HCT116 (cell line): ENCODE results near the gene ZNF516. TPM values are rescaled to one million over a fixed set of nuclear protein-coding genes. Genes with fewer than 3 reads are reported as not detected.

Experiments
- ATAC-seq: fragments of 200-7000 bp; cut with Tn5 transposase; 2 replicates; pipeline ENCODE4 v1.9.1; 2020; ENCODE audit warnings: mild to moderate bottlenecking, moderate library complexity
- BruUV-seq: library from RNA; stranded (reverse); fragments of 400-500 nt; replicated peaks from 2 replicates; lab custom pipeline; 2021; lab: Mats Ljungman, UMichigan
- CTCF ChIA-PET: fragments of 300-600 bp; sonication (Branson Sonifier 250); formaldehyde crosslinking; loops from one replicate; lab custom pipeline; 2021; ENCODE audit warnings: antibody characterized with exemption; lab: Charles Lee
- POLR2A ChIA-PET: fragments of 300-600, 350-600 bp; sonication (Branson Sonifier 250); formaldehyde crosslinking; loops from one replicate; lab custom pipeline; 2021; ENCODE audit warnings: antibody characterized with exemption; lab: Charles Lee
- RAD21 ChIA-PET, 2 experiments: fragments of 300-600 bp; sonication (Branson Sonifier 250); formaldehyde crosslinking; loops; one replicate each; lab custom pipeline; 2023; ENCODE audit warnings: low total read pairs in 2 of 2; ENCODE audit not compliant: uncharacterized antibody in 2 of 2, unreplicated experiment in 2 of 2, low non-redundant PET in 1 of 2; lab: Charles Lee
- DNase-seq: peaks from one replicate; pipeline ENCODE4 v3.0.0-alpha.2; 2010; ENCODE audit warnings: low read depth, low spot score
- H2AFZ ChIP-seq: fragments of 200-600 bp; shearing (Covaris generic), sonication (generic); 2 replicates; pipeline ENCODE4 v1.6.1; 2017; ENCODE audit warnings: low read depth, mixed run types, mixed read lengths, antibody characterized with exemption, low read length; ENCODE audit not compliant: poor library complexity, severe bottlenecking
- H3K27ac ChIP-seq: 2 replicates; pipeline ENCODE4 v1.5.1; 2012; ENCODE audit warnings: low read depth, low read length
- H3K27me3 ChIP-seq: fragments of 200-600 bp; sonication (generic); 2 replicates; pipeline ENCODE4 v1.6.1; 2016; ENCODE audit warnings: mixed run types, low read length, mixed read lengths; ENCODE audit not compliant: insufficient read depth
- H3K36me3 ChIP-seq, 2 experiments: fragments of 200-500 bp in 1 of 2; fragments of 200-600 bp in 1 of 2; sonication (Bioruptor generic) in 1 of 2; sonication (generic) in 1 of 2; 2 replicates each; pipeline versions ENCODE4 v1.5.1 to v1.6.1; 2014 to 2016; ENCODE audit warnings: low read length in 2 of 2, inconsistent platforms in 1 of 2, mixed read lengths in 1 of 2, mixed run types in 1 of 2; ENCODE audit not compliant: insufficient read depth in 2 of 2, control insufficient read depth in 1 of 2
- H3K4me1 ChIP-seq, 2 experiments: fragments of 200-600 bp in 1 of 2; sonication (generic) in 1 of 2; 2 replicates each; pipeline versions ENCODE4 v1.5.1 to v1.6.1; 2012 to 2017; ENCODE audit warnings: low read length in 2 of 2, inconsistent platforms in 1 of 2, mild to moderate bottlenecking in 1 of 2, mixed read lengths in 1 of 2, mixed run types in 1 of 2, moderate library complexity in 1 of 2; ENCODE audit not compliant: insufficient read depth in 2 of 2, control insufficient read depth in 1 of 2
- H3K4me2 ChIP-seq: fragments of 200-600 bp; sonication (generic); 2 replicates; pipeline ENCODE4 v1.6.1; 2017; ENCODE audit warnings: mixed run types, low read length, mixed read lengths
- H3K4me3 ChIP-seq, 2 experiments: fragments of 200-600 bp in 1 of 2; sonication (generic) in 1 of 2; replicated peaks in 1 of 2; 2 replicates each; pipeline ENCODE4 v1.5.1; 2011 to 2016; ENCODE audit warnings: low read length in 2 of 2, control low read depth in 1 of 2, low read depth in 1 of 2, mild to moderate bottlenecking in 1 of 2, mixed read lengths in 1 of 2, mixed run types in 1 of 2
- H3K79me2 ChIP-seq: fragments of 200-600 bp; sonication (generic); 2 replicates; pipeline ENCODE4 v1.6.1; 2017; ENCODE audit warnings: mild to moderate bottlenecking, mixed run types, low read length, moderate library complexity, mixed read lengths; ENCODE audit not compliant: insufficient read depth
- H3K9ac ChIP-seq: fragments of 200-600 bp; sonication (generic); 2 replicates; pipeline ENCODE4 v1.6.1; 2016; ENCODE audit warnings: low read length, mixed read lengths
- H3K9me2 ChIP-seq: fragments of 200-600 bp; sonication (generic), shearing (Covaris generic); 2 replicates; pipeline ENCODE4 v1.6.1; 2017; ENCODE audit warnings: mixed run types, mild to moderate bottlenecking, moderate library complexity; ENCODE audit not compliant: insufficient read depth
- H3K9me3 ChIP-seq, 2 experiments: fragments of 200-500 bp in 1 of 2; fragments of 200-600 bp in 1 of 2; sonication (Bioruptor generic) in 1 of 2; sonication (generic) in 1 of 2; 2 replicates each; pipeline ENCODE4 v1.6.1; 2014 to 2017; ENCODE audit warnings: low read length in 2 of 2, mixed read lengths in 2 of 2, inconsistent platforms in 1 of 2, low read depth in 1 of 2, mild to moderate bottlenecking in 1 of 2, mixed run types in 1 of 2, moderate library complexity in 1 of 2; ENCODE audit not compliant: control insufficient read depth in 1 of 2, insufficient read depth in 1 of 2
- H4K20me1 ChIP-seq: fragments of 200-600 bp; sonication (generic), shearing (Covaris generic); 2 replicates; pipeline ENCODE4 v1.6.1; 2017; ENCODE audit warnings: mixed run types, mild to moderate bottlenecking, moderate library complexity; ENCODE audit not compliant: insufficient read depth
- CBX3 ChIP-seq: IDR thresholded peaks from 2 replicates; pipeline ENCODE4 v1.6.1; 2012; ENCODE audit warnings: low read depth
- CEBPB ChIP-seq: IDR thresholded peaks from 2 replicates; pipeline ENCODE4 v1.6.1; 2012; ENCODE audit warnings: low read depth
- CTCF ChIP-seq, 3 experiments: fragments of 200-600 bp in 1 of 3; sonication (generic) in 1 of 3; IDR thresholded peaks in 2 of 3; conservative IDR thresholded peaks in 1 of 3; 2 replicates each; pipeline ENCODE4 v1.5.1; 2012 to 2017; ENCODE audit warnings: low read depth in 2 of 3, low read length in 2 of 3, antibody characterized with exemption in 1 of 3, borderline replicate concordance in 1 of 3, control low read depth in 1 of 3, mild to moderate bottlenecking in 1 of 3, mixed read lengths in 1 of 3, mixed run types in 1 of 3, moderate library complexity in 1 of 3; ENCODE audit not compliant: insufficient read depth in 1 of 3
- ELF1 ChIP-seq: IDR thresholded peaks from 2 replicates; pipeline ENCODE4 v1.6.1; 2012; ENCODE audit warnings: low read depth, borderline replicate concordance
- EZH2 ChIP-seq: fragments of 200-600 bp; sonication (generic); IDR thresholded peaks from 2 replicates; pipeline ENCODE4 v1.6.1; 2017; ENCODE audit warnings: antibody characterized with exemption, mixed run types
- FOSL1 ChIP-seq: IDR thresholded peaks from 2 replicates; pipeline ENCODE4 v1.6.1; 2012; ENCODE audit warnings: low read depth
- MAX ChIP-seq: IDR thresholded peaks from 2 replicates; pipeline ENCODE4 v1.6.1; 2012
- POLR2A ChIP-seq: IDR thresholded peaks from 2 replicates; pipeline ENCODE4 v1.7.0; 2011; ENCODE audit warnings: borderline replicate concordance; ENCODE audit not compliant: insufficient read depth, insufficient read length; ENCODE audit errors: extremely low read depth
- POLR2AphosphoS5 ChIP-seq: IDR thresholded peaks from 2 replicates; pipeline ENCODE4 v1.6.1; 2011; ENCODE audit warnings: mild to moderate bottlenecking, low read depth, low read length, moderate library complexity
- RAD21 ChIP-seq: IDR thresholded peaks from 2 replicates; pipeline ENCODE4 v1.6.1; 2012; ENCODE audit warnings: low read depth, mild to moderate bottlenecking
- SP1 ChIP-seq: IDR thresholded peaks from 2 replicates; pipeline ENCODE4 v1.6.1; 2012; ENCODE audit warnings: low read depth
- TCF7L2 ChIP-seq: IDR thresholded peaks from 2 replicates; pipeline ENCODE4 v1.7.0; 2011; ENCODE audit warnings: borderline replicate concordance, inconsistent platforms; ENCODE audit not compliant: insufficient read depth, insufficient read length; ENCODE audit errors: extremely low read depth
- YY1 ChIP-seq: IDR thresholded peaks from 2 replicates; pipeline ENCODE4 v1.6.1; 2011; ENCODE audit warnings: low read length, low read depth, moderate library complexity, mild to moderate bottlenecking; ENCODE audit not compliant: insufficient replicate concordance; ENCODE audit errors: extremely low read depth
- ZBTB33 ChIP-seq: IDR thresholded peaks from 2 replicates; pipeline ENCODE4 v1.6.1; 2011; ENCODE audit warnings: mild to moderate bottlenecking, low read length, moderate library complexity; ENCODE audit not compliant: insufficient replicate concordance; ENCODE audit errors: extremely low read depth
- ZFX ChIP-seq: fragments of 450-650 bp; IDR thresholded peaks from 2 replicates; pipeline ENCODE4 v1.6.1; 2017
- intact Hi-C: fragments of 100-400 bp; cut with micrococcal nuclease; formaldehyde crosslinking; loops from 2 replicates; pipeline ENCODE4 v1.10.0; 2022
- total RNA-seq: library from RNA; stranded (reverse); gene quantifications from one replicate; pipeline ENCODE4 v1.2.1, GENCODE V29; 2021; ENCODE audit not compliant: unreplicated experiment

Gene ZNF516
- total RNA-seq, 1 experiment from 2014 or later: 32.0 TPM

- TF ChIP-seq YY1 (no peak), MAX (no peak), CEBPB (no peak)
Measured at GRCh38 chr18:76369791-76370190, 125.3 kb downstream of the ZNF516 start (continued).

GRCh38 chr18:76368976-76369375 is 126.1 kb downstream of the ZNF516 start:
- Histone ChIP-seq H3K27me3 (no peaks in the 10 kb centered on the region), H2AFZ (no peak overlapping the region), H3K4me3 (no peak overlapping the region), H3K9ac (no peak overlapping the region), H3K9me2 (no peaks in the 10 kb centered on the region), H3K79me2 (no peaks in the 10 kb centered on the region), H4K20me1 (no peaks in the 10 kb centered on the region), H3K4me2 (no peak overlapping the region), H3K9me3 (no peaks in the 10 kb centered on the region), H3K27ac (no peak overlapping the region), H3K4me1 (peaks cover 0 to 4% of the 10 kb centered on the region in 2 experiments; a peak in 1 of 4 replicates), H3K36me3 (no peaks in the 10 kb centered on the region; a peak in 1 of 4 replicates)
- no peak for TF ChIP-seq CBX3
- POLR2A ChIA-PET: no interaction called here
- RAD21 ChIA-PET: no interaction called here
- ATAC-seq: no peak
- intact Hi-C loops: no loop called here
- CTCF ChIA-PET: no interaction called here
- DNase-seq: no peak
- no TSS peak for BruUV-seq

- no peaks in the 10 kb centered on the region for H3K79me2 ChIP-seq
- intact Hi-C loops: no loop called here
- no TSS peak for BruUV-seq
- H4K20me1 ChIP-seq: no peaks in the 10 kb centered on the region
- no peak overlapping the region for H3K27ac ChIP-seq
- no peak overlapping the region for H3K4me2 ChIP-seq
- no peak overlapping the region for H3K9ac ChIP-seq
- POLR2A ChIA-PET: no interaction called here
- no peaks in the 10 kb centered on the region for H3K27me3 ChIP-seq
- no peak overlapping the region for H3K4me3 ChIP-seq
- H3K36me3 ChIP-seq: no peaks in the 10 kb centered on the region; a peak in 1 of 4 replicates
- no peak for ATAC-seq
- RAD21 ChIA-PET: no interaction called here
- CTCF ChIA-PET: interaction anchor here (1.0 kb wide), 1 partner anchor 13 kb away, joined by 3 read pairs; no protein-coding TSS in a partner anchor
- H3K9me3 ChIP-seq: no peaks in the 10 kb centered on the region
- no peaks in the 10 kb centered on the region for H3K9me2 ChIP-seq
- no peak for DNase-seq
- H2AFZ ChIP-seq: no peak overlapping the region
- H3K4me1 ChIP-seq: no peaks in the 10 kb centered on the region
- no peak for TF ChIP-seq ZFX
- no peak for TF ChIP-seq EZH2
- no peak for TF ChIP-seq CBX3
- no peak for TF ChIP-seq POLR2AphosphoS5
- no peak for TF ChIP-seq ZBTB33
- no peak for TF ChIP-seq FOSL1
- no peak for TF ChIP-seq TCF7L2
- TF ChIP-seq YY1: no peak
- no peak for TF ChIP-seq POLR2A
- no peak for TF ChIP-seq CEBPB
- no peak for TF ChIP-seq ELF1
- TF ChIP-seq SP1: no peak
- no peak for TF ChIP-seq RAD21
- TF ChIP-seq CTCF (IDR thresholded peaks at IDR 0.05 in 2 of 3, conservative IDR thresholded peaks at IDR 0.05 in 1 of 3; ENCODE audit: borderline replicate concordance in 1 of 3, insufficient read depth in 1 of 3, low read depth in 2 of 3, low read length in 2 of 3): no peak
Measured at GRCh38 chr18:76368271-76368670, 126.8 kb downstream of the ZNF516 start.
